Hematopoietic multipotent progenitor cell treated with erythropoietin and hydrocortisone succinate and interleukin-3 and kit ligand, for 17 days (in vitro differentiated cells): ENCODE measurements around the gene SLC43A1.
A peak's percentile ranks its signal among the peaks of the same experiment; 100 is the strongest.
"Not testable (repeated sequence)": the region's sequence is repeated elsewhere in the genome, so short reads cannot be mapped to it uniquely, and the experiment has no call there.

Experiments
- DNase-seq: peaks from one replicate; pipeline ENCODE4 v3.0.0-alpha.2; 2015; ENCODE audit warnings: low spot score

SLC43A1 gene

DNA sequence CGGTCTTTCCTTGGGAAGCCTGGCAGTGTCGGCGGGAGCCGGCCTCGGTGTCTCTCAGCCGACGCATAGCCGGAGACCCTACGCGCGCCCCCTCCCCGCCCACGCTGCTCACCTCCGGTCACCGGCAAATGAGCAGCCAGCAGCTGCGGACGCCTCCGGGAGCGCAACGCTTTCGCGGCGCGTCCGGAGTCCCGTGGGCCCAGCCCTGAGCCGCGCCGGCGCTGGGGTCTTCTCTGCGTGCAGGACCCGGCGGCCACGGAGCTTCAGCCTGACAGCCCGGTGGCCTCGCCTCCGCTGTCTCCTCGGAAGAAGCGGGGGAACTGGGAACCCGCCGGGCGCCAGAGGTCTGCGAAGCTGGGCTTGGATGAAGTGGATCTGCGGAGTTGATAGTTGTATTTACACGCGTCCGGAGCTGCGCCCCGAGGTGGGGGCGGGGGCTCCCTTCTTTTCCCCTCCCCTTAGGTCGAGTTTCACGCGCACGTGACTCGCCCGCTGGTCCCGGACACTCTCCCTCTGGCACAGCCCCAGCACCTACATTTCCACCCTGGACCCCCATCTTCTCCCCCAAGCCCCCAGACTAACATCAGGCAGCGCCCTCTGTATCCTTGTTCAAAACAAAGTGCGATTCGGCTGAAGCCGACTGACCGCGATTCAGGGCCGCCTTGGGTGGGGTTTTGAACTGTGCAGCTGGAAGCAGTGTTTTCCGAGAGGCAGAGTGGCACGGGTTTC lies at the start of gene SLC43A1:
TSS of gene SLC43A1 (minus strand) at position 371 of the 729 bp plus-strand sequence. CDS start 1,591 bp downstream, outside the sequence.
- peak; percentile 34 for DNase-seq

DNA sequence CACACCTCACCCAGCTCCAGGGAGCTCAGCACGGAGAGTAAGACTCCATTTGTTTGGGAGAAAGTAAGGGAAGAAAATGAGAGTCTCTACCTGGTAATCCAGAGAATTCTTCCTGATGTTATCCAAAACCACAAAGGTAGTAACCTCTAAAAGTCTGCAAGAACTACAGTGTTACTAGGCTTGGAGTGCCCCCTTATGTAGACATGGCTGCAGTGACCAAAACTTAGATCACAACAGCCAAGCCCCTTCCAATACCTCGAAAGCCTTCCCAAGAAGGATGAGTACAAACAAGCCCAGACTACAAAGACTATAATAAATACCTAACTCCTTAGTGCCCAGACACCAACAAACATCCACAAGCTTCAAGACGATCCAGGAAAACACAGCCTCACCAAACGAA lies 47.1 kb upstream of the SLC43A1 start:
- no peak for DNase-seq

DNA sequence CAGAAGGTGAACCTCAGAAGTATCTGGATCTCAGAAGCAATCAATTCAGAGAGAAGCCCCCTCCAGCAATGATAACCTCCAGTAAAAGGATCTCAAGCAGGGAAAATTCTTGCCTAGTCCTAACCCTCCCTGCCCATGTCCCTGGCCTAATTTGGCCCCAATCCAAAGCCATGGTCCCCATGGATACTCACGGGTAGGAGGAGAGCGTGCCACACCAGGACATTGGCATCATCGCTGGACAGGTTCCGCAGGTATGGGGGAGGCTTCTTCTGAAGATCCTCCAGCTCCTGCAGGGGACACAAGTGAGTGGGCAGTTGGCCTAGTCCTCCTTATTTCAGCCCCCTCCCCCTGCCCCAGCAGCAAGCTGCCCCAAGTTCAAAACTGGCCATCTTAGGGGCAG lies 44.6 kb upstream of the SLC43A1 start:
- no peak for DNase-seq

DNA sequence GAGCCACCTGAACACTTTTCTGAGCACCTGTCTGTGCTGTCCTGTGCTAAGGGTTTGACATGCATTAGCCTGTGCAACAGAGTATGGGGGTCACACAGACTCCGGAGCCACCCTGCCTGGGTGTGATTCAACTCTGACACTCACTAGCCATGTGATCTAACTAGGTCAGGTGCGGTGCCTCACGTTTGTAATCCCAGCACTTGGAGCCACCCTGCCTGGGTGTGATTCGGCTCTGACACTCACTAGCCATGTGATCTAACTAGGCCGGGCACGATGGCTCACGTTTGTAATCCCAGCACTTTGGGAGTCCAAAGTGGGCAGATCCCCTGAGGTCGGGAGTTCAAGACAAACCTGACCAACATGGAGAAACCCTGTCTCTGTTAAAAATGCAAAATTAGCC lies 40.5 kb upstream of the SLC43A1 start:
- DNase-seq = no peak

DNA sequence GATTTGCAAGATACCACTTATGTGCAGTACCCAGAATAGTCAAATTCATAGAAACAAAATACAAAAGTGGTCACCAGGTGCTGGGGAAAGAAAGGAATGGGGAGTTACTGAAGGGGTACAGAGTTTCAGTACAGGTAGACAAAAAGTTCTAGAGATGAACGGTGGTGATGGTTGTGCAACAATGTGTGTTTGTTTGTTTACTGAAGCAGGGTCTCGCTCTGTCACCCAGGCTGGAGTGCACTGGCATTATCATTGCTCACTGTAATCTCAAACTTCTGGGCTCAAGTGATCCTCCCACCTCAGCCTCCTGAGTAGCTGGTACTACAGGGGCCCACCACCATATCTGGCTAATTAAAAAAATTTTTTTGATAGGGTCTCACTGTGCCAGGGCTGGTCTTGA lies 39.9 kb upstream of the SLC43A1 start:
- DNase-seq = no peak

DNA sequence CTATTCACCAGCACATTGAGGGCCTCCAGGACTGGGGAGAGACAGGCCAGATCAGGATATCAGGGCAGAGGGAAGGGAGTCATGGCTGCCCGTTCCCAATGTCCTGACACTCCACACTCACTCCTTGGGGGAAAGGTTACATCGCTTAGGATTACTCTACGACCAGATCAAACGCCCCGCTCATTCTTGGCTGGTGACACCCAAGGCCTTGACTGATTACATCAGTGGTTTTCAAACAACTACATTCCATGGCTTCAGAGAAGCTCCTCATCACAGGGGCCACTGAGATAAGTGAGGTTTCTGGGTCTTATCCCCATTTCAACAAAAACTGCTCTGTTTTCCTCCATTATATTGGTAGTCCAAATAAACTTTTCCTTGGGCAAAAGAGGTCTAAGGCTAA lies 37.0 kb upstream of the SLC43A1 start:
- DNase-seq = no peak

DNA sequence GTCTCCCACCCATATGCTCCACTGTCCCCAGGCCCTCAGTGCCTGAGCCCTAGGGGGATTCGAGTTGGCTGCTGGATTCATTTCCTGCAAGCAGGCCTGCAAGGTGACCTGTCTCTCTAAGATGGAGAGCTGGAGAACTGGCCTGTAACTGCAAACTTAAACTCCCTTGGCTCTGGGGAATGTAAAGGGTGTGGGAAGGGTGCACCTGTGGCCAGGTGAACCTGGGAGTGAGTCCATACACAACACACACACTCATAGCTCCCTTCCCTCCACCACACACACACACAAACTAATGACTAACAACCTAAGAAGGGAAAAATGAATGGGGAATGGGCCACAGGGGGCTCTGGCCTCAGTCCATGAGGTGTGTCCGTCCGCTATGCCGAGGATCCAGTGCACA lies 36.4 kb upstream of the SLC43A1 start:
- DNase-seq = no peak

DNA sequence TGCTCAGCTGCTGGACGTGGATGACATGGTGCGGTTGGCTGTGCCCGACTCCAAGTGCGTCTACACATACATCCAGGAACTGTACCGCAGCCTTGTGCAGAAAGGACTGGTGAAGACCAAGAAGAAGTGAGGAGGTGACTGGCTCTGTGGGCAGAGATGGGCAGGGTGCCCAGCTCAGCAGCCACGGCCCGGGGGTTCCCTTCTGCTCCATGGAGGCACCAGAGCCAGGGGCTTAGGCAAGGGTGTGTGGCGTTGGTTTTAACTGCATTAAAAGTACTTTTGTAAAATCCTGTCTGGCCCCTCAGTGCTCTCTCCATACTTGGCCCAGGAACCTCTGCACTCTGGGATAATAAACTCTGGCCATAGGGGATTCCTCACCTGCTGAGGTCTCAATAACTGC lies 34.5 kb upstream of the SLC43A1 start:
- DNase-seq = no peak

DNA sequence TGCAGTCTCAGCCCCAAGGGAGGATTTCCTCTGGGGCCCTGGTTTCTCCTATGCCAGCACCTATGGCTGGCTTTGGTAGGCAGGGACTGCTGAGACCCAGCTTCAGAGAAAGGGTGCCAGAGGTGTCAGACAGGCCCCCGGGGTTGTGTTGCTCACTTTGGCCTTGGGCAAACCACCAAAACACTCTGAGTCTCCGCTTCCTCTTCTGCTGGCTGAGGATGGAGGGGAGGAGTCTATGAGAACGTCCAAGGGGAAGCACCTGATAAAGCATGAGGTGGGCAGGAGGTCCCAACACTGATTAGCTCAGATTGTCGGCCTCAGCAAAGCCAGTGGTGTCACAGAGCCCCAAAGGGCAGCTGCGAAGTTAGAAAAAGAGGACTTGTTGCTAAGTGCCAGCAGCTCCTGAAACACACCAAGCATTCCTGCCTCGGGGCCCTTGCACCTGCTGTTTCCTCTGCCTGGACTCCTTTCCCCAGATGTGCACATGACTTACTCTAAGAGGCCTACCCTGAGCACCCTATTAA lies 32.4 kb upstream of the SLC43A1 start:
- DNase-seq = no peak

DNA sequence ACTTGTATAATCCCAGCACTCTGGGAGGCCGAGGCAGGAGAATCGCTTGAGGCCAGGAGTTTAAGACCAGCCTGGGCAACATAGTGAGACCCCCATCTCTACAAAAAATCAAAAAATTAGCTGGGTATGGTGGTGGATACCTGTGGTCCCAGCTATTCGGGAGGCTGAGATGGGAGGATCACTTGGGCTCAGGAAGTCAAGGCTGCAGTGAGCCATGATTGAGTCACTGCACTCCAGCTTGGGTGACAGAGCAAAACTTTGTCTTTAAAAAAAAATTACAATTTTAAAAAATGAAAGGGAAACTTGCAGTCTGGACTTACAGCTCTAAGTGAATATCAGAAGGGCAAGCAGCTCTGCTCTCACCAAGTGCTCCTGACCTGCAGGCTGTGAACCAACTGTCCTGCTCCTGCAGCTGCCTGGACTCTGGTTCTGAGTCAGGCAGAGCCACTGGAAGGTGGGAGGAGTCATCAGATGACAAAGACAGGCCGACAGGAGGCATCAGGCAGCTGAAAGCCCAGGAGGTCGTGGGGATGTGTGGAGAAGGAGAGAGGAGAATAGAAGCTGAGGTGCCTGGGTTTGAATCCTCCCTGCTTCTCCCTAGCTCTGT lies 31.5 kb upstream of the SLC43A1 start:
- DNase-seq = no peak

DNA sequence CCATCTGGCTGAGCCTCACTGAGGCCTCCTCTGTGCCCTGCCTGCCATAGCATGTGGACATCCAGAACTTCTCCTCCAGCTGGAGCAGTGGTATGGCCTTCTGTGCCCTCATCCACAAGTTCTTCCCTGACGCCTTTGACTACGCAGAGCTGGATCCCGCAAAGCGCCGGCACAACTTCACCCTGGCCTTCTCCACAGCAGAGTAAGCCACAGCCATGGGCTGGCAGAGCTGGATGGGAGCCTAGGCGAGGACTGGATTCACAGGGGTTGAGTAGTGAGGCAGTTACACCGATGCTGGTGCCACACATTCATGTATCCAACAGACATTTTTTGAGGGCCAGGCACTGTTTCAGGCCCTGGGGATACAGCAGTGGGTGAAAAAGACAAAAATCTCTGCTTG lies 30.9 kb upstream of the SLC43A1 start:
- no peak for DNase-seq

DNA sequence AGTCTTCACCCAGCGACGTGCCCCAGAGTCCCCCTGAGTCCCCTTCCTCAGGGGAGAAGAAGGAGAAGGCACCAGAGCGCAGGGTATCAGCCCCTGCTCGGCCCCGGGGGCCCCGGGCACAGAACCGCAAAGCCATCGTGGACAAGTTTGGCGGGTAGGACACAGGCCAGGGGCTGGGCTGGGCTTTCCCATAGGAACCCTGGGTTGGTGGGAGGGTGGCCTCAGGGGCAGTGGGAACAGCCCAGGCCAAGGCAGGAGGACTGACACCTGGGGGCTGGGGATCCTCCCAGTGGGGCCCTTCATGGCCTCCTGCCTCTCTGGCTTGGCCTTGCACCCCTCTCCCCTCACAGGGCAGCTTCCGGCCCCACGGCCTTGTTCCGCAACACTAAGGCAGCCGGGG lies 30.4 kb upstream of the SLC43A1 start:
- DNase-seq = no peak

DNA sequence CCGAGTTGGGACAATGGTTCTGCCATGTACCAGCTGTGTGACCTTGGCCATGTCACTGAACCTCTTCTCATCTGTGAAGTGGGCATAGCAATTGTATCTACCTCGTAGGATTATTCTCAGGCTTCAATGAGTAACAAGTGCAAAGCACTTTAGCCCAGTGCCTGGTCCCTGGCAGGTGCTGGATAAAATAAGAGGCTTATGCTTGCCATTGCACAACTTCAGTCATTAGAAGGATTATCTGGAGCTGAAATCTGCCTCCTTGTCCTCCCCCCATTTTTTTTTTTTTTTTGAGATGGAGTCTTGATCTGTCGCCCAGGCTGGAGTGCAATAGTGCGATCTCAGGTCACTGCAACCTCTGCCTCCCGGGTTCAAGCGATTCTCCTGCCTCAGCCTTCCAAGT lies 29.1 kb upstream of the SLC43A1 start:
- DNase-seq = no peak

DNA sequence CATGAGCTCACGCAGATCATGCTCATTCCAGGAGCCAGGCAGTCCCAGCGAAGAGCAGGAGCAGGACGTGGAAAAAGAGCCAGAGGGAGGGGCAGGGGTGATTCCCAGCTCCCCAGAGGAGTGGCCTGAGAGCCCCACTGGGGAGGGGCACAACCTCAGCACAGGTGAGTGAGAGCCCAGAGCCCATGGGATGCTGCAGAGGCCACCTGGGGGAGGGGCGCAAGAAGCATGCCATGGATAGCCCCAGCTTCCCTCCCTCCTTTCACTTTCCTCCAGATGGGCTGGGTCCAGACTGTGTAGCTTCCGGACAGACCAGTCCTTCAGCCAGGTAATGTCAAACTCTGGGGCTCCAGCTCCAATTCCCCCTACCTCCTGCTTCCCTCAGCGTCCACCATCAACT lies 28.1 kb upstream of the SLC43A1 start:
- no peak for DNase-seq

DNA sequence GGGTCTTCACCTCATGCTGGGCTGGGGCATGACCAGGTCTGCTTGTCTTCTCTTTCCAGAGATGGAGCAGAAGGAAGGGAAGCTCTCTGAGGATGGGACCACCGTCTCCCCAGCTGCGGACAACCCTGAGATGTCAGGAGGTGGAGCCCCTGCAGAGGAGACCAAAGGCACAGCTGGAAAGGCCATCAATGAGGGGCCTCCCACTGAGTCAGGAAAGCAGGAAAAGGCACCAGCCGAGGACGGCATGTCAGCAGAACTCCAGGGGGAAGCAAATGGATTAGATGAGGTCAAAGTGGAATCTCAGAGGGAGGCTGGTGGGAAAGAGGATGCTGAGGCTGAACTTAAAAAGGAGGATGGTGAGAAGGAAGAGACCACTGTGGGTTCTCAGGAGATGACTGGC lies 27.1 kb upstream of the SLC43A1 start:
- no peak for DNase-seq

DNA sequence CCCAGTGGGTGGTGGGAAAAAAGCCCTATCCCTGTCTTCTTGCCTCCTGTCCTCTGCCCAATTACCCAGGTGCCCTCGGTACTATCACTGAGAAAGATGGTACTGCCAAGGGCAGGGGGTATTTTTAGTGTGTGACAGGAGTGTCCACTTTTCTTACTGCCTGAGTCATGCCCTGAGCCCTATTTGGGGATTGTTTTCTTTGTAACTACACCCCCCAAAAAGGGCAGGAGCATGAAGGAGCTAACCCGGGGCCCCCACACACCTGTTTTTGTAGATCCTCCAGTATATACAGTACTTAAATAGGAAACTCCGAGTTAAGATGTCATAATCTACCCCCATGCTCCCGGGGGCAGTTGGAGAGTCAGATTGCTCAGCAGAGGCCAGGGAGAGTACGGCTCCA lies 25.7 kb upstream of the SLC43A1 start:
- DNase-seq = no peak

DNA sequence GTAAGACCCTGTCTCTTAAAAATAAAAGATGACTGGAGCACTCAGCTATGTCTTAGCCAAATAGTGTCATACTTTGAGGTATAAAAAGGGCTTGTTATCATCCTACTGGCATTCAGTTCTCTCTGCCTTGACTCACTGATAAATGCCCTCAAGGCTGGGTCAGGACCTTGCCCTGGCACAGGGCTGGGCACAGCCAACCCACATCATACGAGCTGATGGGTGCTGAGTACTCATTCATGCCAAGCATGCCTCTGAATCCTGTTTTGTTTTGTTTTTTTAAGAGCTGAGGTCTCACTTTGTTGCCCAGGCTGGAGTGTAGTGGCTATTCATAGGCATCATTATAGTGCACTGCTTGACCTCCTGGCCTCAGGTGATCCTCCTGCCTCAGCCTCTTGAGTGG lies 23.8 kb upstream of the SLC43A1 start:
- peak; percentile 35 for DNase-seq

DNA sequence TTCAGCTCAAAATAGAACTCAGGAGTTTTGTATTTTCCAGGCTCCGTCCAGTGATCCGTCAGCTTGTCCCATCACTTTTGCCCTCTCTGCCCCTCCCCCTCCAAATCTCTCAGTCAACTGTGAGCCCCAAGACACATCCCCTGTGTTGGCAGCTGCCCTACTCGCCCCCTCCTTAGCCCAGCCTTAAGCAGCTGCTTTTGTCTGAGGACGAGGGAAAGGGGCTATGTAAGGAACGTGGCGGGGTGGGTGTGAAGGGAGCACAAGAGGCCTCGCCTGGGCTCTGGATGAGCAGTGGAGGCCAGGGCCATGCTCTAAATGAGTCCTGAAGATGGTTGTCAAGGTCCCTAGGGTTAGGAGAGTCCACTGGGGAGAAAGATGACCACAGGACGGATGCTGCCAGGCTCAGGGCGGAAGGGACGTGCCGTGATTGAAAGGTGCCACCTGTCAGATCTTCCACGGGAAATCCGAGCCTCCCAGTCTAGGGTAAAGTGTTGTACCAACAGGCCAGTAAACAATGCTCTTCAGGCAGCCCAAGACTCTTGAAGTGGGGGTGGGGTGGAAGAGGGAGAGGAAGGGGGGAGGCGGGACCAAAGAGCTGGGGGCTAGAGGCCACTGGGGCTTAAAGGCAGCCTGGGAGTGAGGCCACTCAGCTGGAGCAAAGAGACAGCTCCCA lies 21.6 kb upstream of the SLC43A1 start, which contains the start of gene SMTNL1:
TSS of gene SMTNL1 (plus strand) at position 649 of the 673 bp plus-strand sequence. CDS start 5,048 bp downstream, outside the sequence.
- no peak for DNase-seq

DNA sequence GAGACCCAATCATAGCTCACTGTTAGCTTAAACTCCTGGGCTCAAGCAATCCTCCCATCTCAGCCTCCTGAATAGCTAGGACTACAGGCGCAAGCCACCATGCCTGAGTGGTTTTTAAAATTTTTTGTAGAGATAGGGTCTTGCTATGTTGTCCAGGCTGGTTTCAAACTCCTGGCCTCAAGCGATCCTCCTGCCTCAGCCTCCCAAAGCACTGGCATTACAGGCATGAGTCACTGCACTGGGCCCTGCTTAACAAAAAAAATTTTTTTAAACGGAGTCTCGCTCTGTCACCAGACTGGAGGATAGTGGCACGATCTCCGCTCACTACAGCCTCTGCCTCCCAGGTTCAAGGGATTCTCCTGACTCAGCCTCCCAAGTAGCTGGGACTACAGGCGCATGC lies 18.9 kb upstream of the SLC43A1 start:
- DNase-seq = not testable (repeated sequence)

DNA sequence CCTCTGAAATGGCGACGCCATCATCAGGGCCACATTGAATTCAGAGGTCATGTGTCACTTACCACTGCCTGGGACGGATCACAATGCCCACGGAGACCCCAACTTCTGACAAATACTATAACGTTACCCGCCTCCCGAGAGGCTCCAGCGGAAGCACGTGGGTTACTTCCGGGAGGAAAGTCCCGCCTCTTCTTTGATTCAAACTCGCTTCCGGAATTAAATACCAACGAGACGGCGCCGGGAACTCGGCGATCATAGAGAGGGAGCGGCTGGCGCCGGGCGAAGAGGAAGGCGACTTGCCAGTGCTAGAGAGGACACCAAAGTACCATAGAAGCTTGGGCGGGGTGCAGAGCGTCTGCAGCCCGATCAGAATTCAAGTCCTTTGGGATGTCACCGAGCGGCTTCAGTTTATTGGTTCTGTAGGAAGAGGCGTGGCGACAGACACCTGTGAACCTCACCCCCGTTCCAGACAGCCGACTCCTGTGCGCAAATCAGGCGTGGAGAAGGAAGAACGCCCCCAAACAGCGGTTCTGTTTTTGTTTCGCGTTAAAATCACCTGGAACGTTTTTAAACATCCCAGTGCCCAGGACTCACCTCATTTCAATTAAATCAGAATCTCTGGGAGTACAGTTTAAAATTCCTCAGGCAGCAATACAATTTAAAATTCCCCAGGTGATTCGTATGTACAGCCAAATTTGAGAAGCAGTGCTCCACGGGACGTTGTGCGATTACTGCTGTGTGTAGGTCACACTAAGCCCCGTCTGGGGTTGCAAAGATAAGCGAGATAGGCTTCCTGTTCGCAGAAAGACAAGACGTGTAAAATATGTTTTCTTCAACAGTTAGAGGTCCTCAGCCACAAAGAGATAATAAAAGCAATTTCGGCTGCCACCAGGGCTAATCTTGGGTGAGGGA lies 15.3 kb upstream of the SLC43A1 start, which contains the start of gene TIMM10:
TSS of gene TIMM10 (minus strand) at position 159 of the 912 bp plus-strand sequence. CDS start 565 bp downstream, outside the sequence.
- peak; percentile 94 for DNase-seq

DNA sequence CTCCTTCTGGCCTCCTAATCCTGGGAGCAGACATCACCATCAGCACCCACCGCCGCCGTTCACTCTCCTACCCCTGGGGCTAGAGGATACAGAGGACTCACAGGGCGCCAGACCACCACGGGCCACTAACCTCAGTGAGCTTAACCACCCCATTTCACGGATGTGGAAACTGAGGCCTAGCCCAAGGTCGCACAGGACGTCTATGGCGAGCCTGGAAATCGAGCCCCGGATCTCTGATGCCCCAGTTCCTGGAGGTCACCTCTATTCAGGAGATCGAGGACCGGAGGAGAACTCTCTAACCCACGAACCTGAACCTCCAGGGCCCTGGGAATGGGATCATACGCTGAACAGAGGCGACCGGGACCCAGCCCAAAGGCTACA lies 14.7 kb upstream of the SLC43A1 start:
- no peak for DNase-seq

DNA sequence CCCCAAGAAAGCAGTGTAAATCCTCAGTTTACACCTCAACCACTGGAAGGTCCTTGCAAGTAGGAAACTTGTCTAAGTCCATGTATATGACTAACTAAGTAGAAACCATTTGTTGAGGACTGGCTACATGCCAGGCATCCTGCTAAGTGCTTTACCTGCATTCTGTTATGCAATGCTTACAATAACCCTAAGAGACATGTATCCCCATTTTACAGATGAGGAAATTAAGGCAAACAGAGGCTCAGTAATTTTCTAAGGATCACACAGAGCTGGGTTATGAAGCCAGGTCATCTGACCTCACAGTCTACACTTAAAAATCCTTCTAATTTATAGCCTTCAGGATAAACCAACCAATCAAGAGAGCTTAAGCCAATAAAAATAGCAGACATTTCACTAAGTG lies 13.5 kb upstream of the SLC43A1 start:
- DNase-seq = no peak
